Neural cell (in vitro differentiated cells): Measurements from ENCODE around the gene MACC1. TPM values are rescaled to one million over a fixed set of nuclear protein-coding genes. Genes with fewer than 3 reads are reported as not detected.

Experiments used
- H2AFZ ChIP-seq: fragments of 200-600, 300-800 bp; sonication (generic), shearing (Covaris generic); 2 replicates; pipeline ENCODE4 v1.6.0; 2014; ENCODE audit warnings: low read depth, mild to moderate bottlenecking, antibody characterized with exemption, low read length, moderate library complexity
- H3F3A ChIP-seq: fragments of 200-600 bp; shearing (Covaris generic); 2 replicates; pipeline ENCODE4 v1.6.1; 2016; ENCODE audit warnings: mild to moderate bottlenecking, moderate library complexity, mixed read lengths, antibody characterized with exemption, low read length; ENCODE audit not compliant: insufficient read depth, poor library complexity, severe bottlenecking
- H3K27ac ChIP-seq: fragments of 200-600, 300-800 bp; sonication (generic), shearing (Covaris generic); 2 replicates; pipeline ENCODE4 v1.5.1; 2014; ENCODE audit warnings: mild to moderate bottlenecking, low read length, moderate library complexity
- H3K27me3 ChIP-seq: fragments of 300-800, 200-600 bp; sonication (generic), shearing (Covaris generic); 2 replicates; pipeline ENCODE4 v1.6.0; 2014; ENCODE audit warnings: mild to moderate bottlenecking, low read depth, low read length, moderate library complexity; ENCODE audit not compliant: insufficient read depth
- H3K36me3 ChIP-seq: fragments of 300-800, 200-600 bp; sonication (generic), shearing (Covaris generic); 2 replicates; pipeline ENCODE4 v1.5.1; 2014; ENCODE audit warnings: mild to moderate bottlenecking, antibody characterized with exemption, low read length, moderate library complexity; ENCODE audit not compliant: insufficient read depth
- H3K4me2 ChIP-seq: fragments of 300-800, 200-600 bp; sonication (generic), shearing (Covaris generic); 2 replicates; pipeline ENCODE4 v1.6.0; 2014; ENCODE audit warnings: mild to moderate bottlenecking, low read length
- H3K4me3 ChIP-seq: fragments of 300-800, 200-600 bp; sonication (generic), shearing (Covaris generic); 2 replicates; pipeline ENCODE4 v1.5.1; 2014; ENCODE audit warnings: mild to moderate bottlenecking, low read length, moderate library complexity
- H3K79me2 ChIP-seq: fragments of 200-600 bp; shearing (Covaris generic); replicated peaks from 2 replicates; pipeline ENCODE4 v1.6.0; 2014; ENCODE audit warnings: mild to moderate bottlenecking, low read length, moderate library complexity; ENCODE audit not compliant: insufficient read depth
- H3K9ac ChIP-seq: fragments of 300-800, 200-600 bp; sonication (generic), shearing (Covaris generic); 2 replicates; pipeline ENCODE4 v1.6.1; 2016; ENCODE audit warnings: mild to moderate bottlenecking, low read length, mixed read lengths
- H3K9me2 ChIP-seq: fragments of 200-600 bp; shearing (Covaris generic); 2 replicates; pipeline ENCODE4 v1.6.1; 2016; ENCODE audit warnings: mild to moderate bottlenecking, low read length, mixed read lengths; ENCODE audit not compliant: insufficient read depth
- H3K9me3 ChIP-seq: fragments of 200-600, 300-800 bp; sonication (generic), shearing (Covaris generic); 2 replicates; pipeline ENCODE4 v1.6.1; 2016; ENCODE audit warnings: mild to moderate bottlenecking, mixed run types, low read length, moderate library complexity, mixed read lengths
- H4K20me1 ChIP-seq: fragments of 200-600 bp; shearing (Covaris generic); 2 replicates; pipeline ENCODE4 v1.6.1; 2016; ENCODE audit warnings: mild to moderate bottlenecking, mixed run types; ENCODE audit not compliant: insufficient read depth
- CTCF ChIP-seq: fragments of 450-650 bp; IDR thresholded peaks from 2 replicates; pipeline ENCODE4 v1.5.1; 2014; ENCODE audit warnings: antibody characterized with exemption, mild to moderate bottlenecking, moderate library complexity; ENCODE audit not compliant: poor library complexity, severe bottlenecking
- EP300 ChIP-seq: fragments of 450-650 bp; conservative IDR thresholded peaks from 2 replicates; pipeline ENCODE4 v1.6.1; 2014; ENCODE audit warnings: antibody characterized with exemption, mild to moderate bottlenecking, moderate library complexity; ENCODE audit not compliant: poor library complexity, severe bottlenecking
- EZH2 ChIP-seq: fragments of 200-600, 300-800 bp; shearing (Covaris generic), sonication (generic); IDR thresholded peaks from 2 replicates; pipeline ENCODE4 v1.6.1; 2014; ENCODE audit warnings: antibody characterized with exemption, low read length, borderline replicate concordance, mild to moderate bottlenecking; ENCODE audit not compliant: insufficient read depth, poor library complexity, severe bottlenecking
- MXI1 ChIP-seq: fragments of 450-650 bp; conservative IDR thresholded peaks from 2 replicates; pipeline ENCODE4 v1.6.1; 2014; ENCODE audit warnings: antibody characterized with exemption, mild to moderate bottlenecking; ENCODE audit not compliant: poor library complexity, severe bottlenecking
- POLR2AphosphoS5 ChIP-seq: IDR thresholded peaks from 2 replicates; pipeline ENCODE4 v1.6.1; 2012
- RAD21 ChIP-seq: fragments of 450-650 bp; conservative IDR thresholded peaks from 2 replicates; pipeline ENCODE4 v1.6.1; 2014; ENCODE audit warnings: antibody characterized with exemption, mild to moderate bottlenecking, moderate library complexity
- REST ChIP-seq: IDR thresholded peaks from 2 replicates; pipeline ENCODE4 v1.6.1; 2012; ENCODE audit warnings: borderline replicate concordance
- SMC3 ChIP-seq: fragments of 450-650 bp; conservative IDR thresholded peaks from 2 replicates; pipeline ENCODE4 v1.6.1; 2014; ENCODE audit warnings: antibody characterized with exemption, mild to moderate bottlenecking, moderate library complexity; ENCODE audit not compliant: poor library complexity
- TAF1 ChIP-seq: IDR thresholded peaks from 2 replicates; pipeline ENCODE4 v1.6.1; 2012; ENCODE audit warnings: low read depth
- polyA plus RNA-seq: library from polyadenylated mRNA; depleted of rRNA; stranded (reverse); fragments of >200 nt; gene quantifications from 2 replicates; pipeline ENCODE4 v1.2.3, GENCODE V29; 2014

MACC1 gene
- polyA plus RNA-seq, 1 donor from 2014 or later: 0.20 TPM

GRCh38 chr7:20246236-20246635 lies 29.1 kb upstream of the MACC1 start:
- Histone ChIP-seq H3K27ac (no peak overlapping the region), H3K4me3 (no peak overlapping the region), H3K79me2 (no peaks in the 10 kb centered on the region), H2AFZ (no peak overlapping the region), H3K27me3 (no peaks in the 10 kb centered on the region), H3K9me2 (no peaks in the 10 kb centered on the region), H3K4me2 (no peak overlapping the region), H3K36me3 (no peaks in the 10 kb centered on the region), H3K9me3 (no peaks in the 10 kb centered on the region), H4K20me1 (no peaks in the 10 kb centered on the region), H3K9ac (no peak overlapping the region), H3F3A (no peaks in the 10 kb centered on the region)
- TF ChIP-seq EP300 (no peak), POLR2AphosphoS5 (no peak), SMC3 (no peak), TAF1 (no peak), MXI1 (no peak), REST (no peak), RAD21 (no peak), EZH2 (no peak), CTCF (no peak)

GRCh38 chr7:20244334-20245120 lies 27.3 kb upstream of the MACC1 start:
- Histone ChIP-seq H3K4me2 (no peak overlapping the region), H2AFZ (no peak overlapping the region), H4K20me1 (no peaks in the 10 kb centered on the region), H3F3A (no peaks in the 10 kb centered on the region), H3K79me2 (no peaks in the 10 kb centered on the region), H3K9ac (no peak overlapping the region), H3K27ac (no peak overlapping the region), H3K4me3 (no peak overlapping the region), H3K9me3 (no peaks in the 10 kb centered on the region), H3K27me3 (no peaks in the 10 kb centered on the region), H3K9me2 (no peaks in the 10 kb centered on the region), H3K36me3 (no peaks in the 10 kb centered on the region)
- no peak for TF ChIP-seq SMC3
- no peak for TF ChIP-seq CTCF
- no peak for TF ChIP-seq EZH2
- no peak for TF ChIP-seq EP300
- TF ChIP-seq TAF1: no peak
- no peak for TF ChIP-seq RAD21
- TF ChIP-seq REST: no peak
- no peak for TF ChIP-seq MXI1
